Gastrocnemius medialis (tissue), 4 donors: ENCODE measurements around the gene AKAP13.

Experiments
- CTCF ChIP-seq, 5 experiments: fragments of 450-650 bp in 3 of 5; fragments of 200-600 bp in 2 of 5; sonication (generic) in 2 of 5; IDR thresholded peaks in 4 of 5; conservative IDR thresholded peaks in 1 of 5; 1 replicate in 4 of 5; 2 replicates in 1 of 5; pipeline ENCODE4 v1.5.1; 2016 to 2019; ENCODE audit warnings: antibody characterized with exemption in 5 of 5, mild to moderate bottlenecking in 3 of 5, moderate library complexity in 3 of 5
- POLR2A ChIP-seq, 2 donors: fragments of 450-650 bp; IDR thresholded peaks; one replicate each; pipeline ENCODE4 v1.6.1; 2017; ENCODE audit warnings: antibody characterized with exemption in 2 of 2, mild to moderate bottlenecking in 2 of 2, moderate library complexity in 2 of 2

GRCh38 chr15:85404918-85405866 is 24.8 kb downstream of the AKAP13 start:
- TF ChIP-seq CTCF (IDR thresholded peaks at IDR 0.05 in 4 of 5, conservative IDR thresholded peaks at IDR 0.05 in 1 of 5) (no peak), POLR2A (IDR thresholded peaks at IDR 0.05) (no peak)
